PC-9 (cell line): Measurements from ENCODE around the gene TEKT2. TPM values are rescaled to one million over a fixed set of nuclear protein-coding genes. Genes with fewer than 3 reads are reported as not detected.

ENCODE experiments used
- BruUV-seq: library from RNA; stranded (reverse); fragments of 400-500 nt; replicated peaks from 2 replicates; lab custom pipeline; 2021; lab: Mats Ljungman, UMichigan
- CTCF ChIA-PET: fragments of 300-600 bp; sonication (Branson Sonifier 250); formaldehyde crosslinking; loops from one replicate; lab custom pipeline; 2022; ENCODE audit warnings: antibody characterized with exemption; lab: Charles Lee
- POLR2A ChIA-PET: fragments of 300-600 bp; sonication (Branson Sonifier 250); formaldehyde crosslinking; loops from one replicate; lab custom pipeline; 2022; ENCODE audit warnings: antibody characterized with exemption; ENCODE audit not compliant: unreplicated experiment; lab: Charles Lee
- DNase-seq, 2 experiments: peaks; one replicate each; pipeline versions ENCODE4 v3.0.0 to v3.0.0-alpha.2; 2015 to 2022; ENCODE audit warnings: mixed read lengths in 1 of 2
- H2AFZ ChIP-seq: fragments of 200-600 bp; sonication (generic); 2 replicates; pipeline ENCODE4 v1.8.1; 2017; ENCODE audit warnings: antibody characterized with exemption
- H3F3A ChIP-seq: fragments of 200-600 bp; sonication (generic); 2 replicates; pipeline ENCODE4 v1.8.1; 2017; ENCODE audit warnings: antibody characterized with exemption, mild to moderate bottlenecking, low read depth; ENCODE audit not compliant: insufficient read depth
- H3K27ac ChIP-seq: fragments of 200-600 bp; sonication (generic); 2 replicates; pipeline ENCODE4 v1.6.1; 2016; ENCODE audit warnings: mixed run types
- H3K27me3 ChIP-seq: fragments of 200-600 bp; sonication (generic); 2 replicates; pipeline ENCODE4 v1.6.1; 2016; ENCODE audit warnings: low read depth, mixed run types; ENCODE audit not compliant: insufficient read depth
- H3K36me3 ChIP-seq: fragments of 200-600 bp; sonication (generic); 2 replicates; pipeline ENCODE4 v1.6.1; 2016; ENCODE audit warnings: low read depth, mixed run types
- H3K4me1 ChIP-seq: fragments of 200-600 bp; sonication (generic); replicated peaks from 2 replicates; pipeline ENCODE4 v1.6.1; 2016; ENCODE audit warnings: mixed run types; ENCODE audit not compliant: insufficient read depth
- H3K4me2 ChIP-seq: fragments of 200-600 bp; sonication (generic); 2 replicates; pipeline ENCODE4 v1.6.1; 2017; ENCODE audit warnings: mixed run types
- H3K4me3 ChIP-seq: fragments of 200-600 bp; sonication (generic); 2 replicates; pipeline ENCODE4 v1.6.1; 2016; ENCODE audit warnings: mixed run types
- H3K79me2 ChIP-seq: fragments of 200-600 bp; sonication (generic); 2 replicates; pipeline ENCODE4 v1.6.1; 2017; ENCODE audit warnings: low read depth, mixed run types
- H3K9me2 ChIP-seq: fragments of 200-600 bp; sonication (generic); 2 replicates; pipeline ENCODE4 v1.8.1; 2017; ENCODE audit warnings: mild to moderate bottlenecking; ENCODE audit not compliant: insufficient read depth
- H3K9me3 ChIP-seq: fragments of 200-600 bp; sonication (generic); 2 replicates; pipeline ENCODE4 v1.8.1; 2016; ENCODE audit warnings: low read depth; ENCODE audit not compliant: insufficient read depth
- H4K20me1 ChIP-seq: fragments of 200-600 bp; sonication (generic); 2 replicates; pipeline ENCODE4 v1.8.1; 2017; ENCODE audit not compliant: insufficient read depth
- CTCF ChIP-seq: fragments of 200-600 bp; sonication (generic); conservative IDR thresholded peaks from 2 replicates; pipeline ENCODE4 v1.6.1; 2017; ENCODE audit warnings: mixed run types, antibody characterized with exemption, mild to moderate bottlenecking, moderate library complexity
- EZH2 ChIP-seq: fragments of 200-600 bp; sonication (generic); IDR thresholded peaks from 2 replicates; pipeline ENCODE4 v1.8.0; 2017; ENCODE audit warnings: antibody characterized with exemption, low read depth
- intact Hi-C: fragments of 100-400 bp; cut with micrococcal nuclease; formaldehyde crosslinking; loops from one replicate; pipeline ENCODE4 v1.10.0; 2022; ENCODE audit not compliant: unreplicated experiment
- total RNA-seq: library from RNA; stranded (reverse); gene quantifications from 2 replicates; pipeline ENCODE4 v1.2.3, GENCODE V29; 2021

TEKT2 gene
- total RNA-seq, 1 experiment from 2014 or later, result 1.1 TPM

- Histone ChIP-seq H3K4me1 (no peaks in the 10 kb centered on the region), H2AFZ (no peak overlapping the region), H3K9me2 (no peaks in the 10 kb centered on the region), H4K20me1 (no peaks in the 10 kb centered on the region), H3K27me3 (peaks cover 25% of the 10 kb centered on the region), H3K9me3 (no peaks in the 10 kb centered on the region), H3K4me3 (no peak overlapping the region), H3K79me2 (no peaks in the 10 kb centered on the region), H3K36me3 (no peaks in the 10 kb centered on the region), H3K4me2 (no peak overlapping the region), H3K27ac (no peak overlapping the region), H3F3A (no peaks in the 10 kb centered on the region; the same call in 1 of the 2 replicates)
- BruUV-seq, result no TSS peak
- no peak for DNase-seq
- CTCF ChIA-PET, result no interaction called here
- no peak for TF ChIP-seq CTCF
- TF ChIP-seq EZH2, result no peak
- intact Hi-C loops, result no loop called here
- POLR2A ChIA-PET, result no interaction called here
These were observed 43.1 kb downstream of the TEKT2 start for GRCh38 chr1:36126797-36127500.

- H3K79me2 ChIP-seq, result no peaks in the 10 kb centered on the region
- no peaks in the 10 kb centered on the region; the same call in 1 of the 2 replicates for H3F3A ChIP-seq
- TF ChIP-seq CTCF (no peak), EZH2 (no peak)
- intact Hi-C loops, result no loop called here
- no peaks in the 10 kb centered on the region for H3K9me2 ChIP-seq
- no peak overlapping the region for H3K27ac ChIP-seq
- H3K4me2 ChIP-seq, result no peak overlapping the region
- no peaks in the 10 kb centered on the region for H3K4me1 ChIP-seq
- H4K20me1 ChIP-seq, result no peaks in the 10 kb centered on the region
- DNase-seq, result no peak
- POLR2A ChIA-PET, result no interaction called here
- CTCF ChIA-PET, result no interaction called here
- H2AFZ ChIP-seq, result no peak overlapping the region
- H3K9me3 ChIP-seq, result no peaks in the 10 kb centered on the region
- H3K4me3 ChIP-seq, result no peak overlapping the region
- no TSS peak for BruUV-seq
- H3K27me3 ChIP-seq, result peaks cover 23% of the 10 kb centered on the region
- H3K36me3 ChIP-seq, result no peaks in the 10 kb centered on the region
These were observed 44.4 kb downstream of the TEKT2 start for GRCh38 chr1:36128126-36128904.

GRCh38 chr1:36128905-36129206 is 45.0 kb downstream of the TEKT2 start:
- POLR2A ChIA-PET, result no interaction called here
- Histone ChIP-seq H3F3A (no peaks in the 10 kb centered on the region; the same call in 1 of the 2 replicates), H3K79me2 (no peaks in the 10 kb centered on the region), H3K36me3 (no peaks in the 10 kb centered on the region), H4K20me1 (no peaks in the 10 kb centered on the region), H3K9me2 (no peaks in the 10 kb centered on the region), H3K9me3 (no peaks in the 10 kb centered on the region), H3K27ac (no peak overlapping the region), H3K27me3 (peaks cover 18% of the 10 kb centered on the region), H2AFZ (no peak overlapping the region), H3K4me1 (no peaks in the 10 kb centered on the region), H3K4me2 (no peak overlapping the region), H3K4me3 (no peak overlapping the region)
- TF ChIP-seq CTCF, result no peak
- TF ChIP-seq EZH2, result no peak
- no peak for DNase-seq
- intact Hi-C loops, result no loop called here
- CTCF ChIA-PET, result no interaction called here
- no TSS peak for BruUV-seq
